Left kidney (tissue), 8 donors: ENCODE results near the gene ABR. TPM values are rescaled to one million over a fixed set of nuclear protein-coding genes. Genes with fewer than 3 reads are reported as not detected.

Source experiments
- DNase-seq: peaks from one replicate; pipeline ENCODE4 v3.0.0-alpha.2; 2013
- long read RNA-seq, 8 donors: transcript quantifications; one replicate each; lab custom pipeline, GENCODE V29; 2026
- polyA plus RNA-seq: library from polyadenylated mRNA; unstranded; fragments of 120-200 nt; gene quantifications from one replicate; pipeline ENCODE4 v1.2.1, GENCODE V29; 2013; ENCODE audit not compliant: insufficient read length

ABR gene
- polyA plus RNA-seq, result 49.2 TPM
- long read RNA-seq, donor 1, full-length matches to known transcripts, result 6 of 6 reads
- long read RNA-seq, donor 1, partial matches to known transcripts, result 0 of 6 reads
- long read RNA-seq, donor 1, other reads (novel, unspliced or antisense), result 0 of 6 reads
- long read RNA-seq, donor 2, partial matches to known transcripts, result 0 of 4 reads
- long read RNA-seq, donor 2, other reads (novel, unspliced or antisense), result 0 of 4 reads
- long read RNA-seq, donor 3, partial matches to known transcripts, result 0 of 4 reads
- long read RNA-seq, donor 3, other reads (novel, unspliced or antisense), result 0 of 4 reads
- long read RNA-seq, donor 4, result 0 reads
- long read RNA-seq, donor 5, full-length matches to known transcripts, result 7 of 7 reads
- long read RNA-seq, donor 5, partial matches to known transcripts, result 0 of 7 reads
- long read RNA-seq, donor 5, other reads (novel, unspliced or antisense), result 0 of 7 reads
- long read RNA-seq, donor 6, full-length matches to known transcripts, result 9 of 9 reads
- long read RNA-seq, donor 6, partial matches to known transcripts, result 0 of 9 reads
- long read RNA-seq, donor 6, other reads (novel, unspliced or antisense), result 0 of 9 reads
- long read RNA-seq, donor 7, full-length matches to known transcripts, result 9 of 9 reads
- long read RNA-seq, donor 7, partial matches to known transcripts, result 0 of 9 reads
- long read RNA-seq, donor 7, other reads (novel, unspliced or antisense), result 0 of 9 reads
- long read RNA-seq, donor 8, result 0 reads

GRCh38 chr17:1179818-1180742, at the start of gene ABR:
Gene ABR, minus strand, starts transcription at chr17:1179981. Its CDS starts 254 bp downstream, at chr17:1179727.
- no peak for DNase-seq

GRCh38 chr17:1229349-1229899, 49.6 kb upstream of the ABR start:
- no peak for DNase-seq

GRCh38 chr17:1228781-1229348, 49.1 kb upstream of the ABR start:
- DNase-seq, result no peak

- DNase-seq, result no peak
Measured at GRCh38 chr17:1227917-1228780, 48.4 kb upstream of the ABR start.

- no peak for DNase-seq
Measured at GRCh38 chr17:1227365-1227764, 47.6 kb upstream of the ABR start.

- DNase-seq, result no peak
Measured at GRCh38 chr17:1226308-1226707, 46.5 kb upstream of the ABR start.

GRCh38 chr17:1224330-1224729, 44.5 kb upstream of the ABR start:
- no peak for DNase-seq

- DNase-seq, result no peak
Measured at GRCh38 chr17:1223662-1224061, 43.9 kb upstream of the ABR start.

GRCh38 chr17:1222321-1222720, 42.5 kb upstream of the ABR start:
- no peak for DNase-seq

- no peak for DNase-seq
Measured at GRCh38 chr17:1221209-1221608, 41.4 kb upstream of the ABR start.

- DNase-seq, result no peak
Measured at GRCh38 chr17:1220346-1220745, 40.6 kb upstream of the ABR start.

GRCh38 chr17:1217089-1217385, 37.3 kb upstream of the ABR start:
- DNase-seq, result no peak

- DNase-seq, result no peak
Measured at GRCh38 chr17:1216217-1217088, 36.7 kb upstream of the ABR start.

- DNase-seq, result no peak
Measured at GRCh38 chr17:1212946-1213345, 33.2 kb upstream of the ABR start.

- no peak for DNase-seq
Measured at GRCh38 chr17:1211287-1211686, 31.5 kb upstream of the ABR start.

- no peak for DNase-seq
Measured at GRCh38 chr17:1208966-1209365, 29.2 kb upstream of the ABR start.

GRCh38 chr17:1206026-1206777, 26.4 kb upstream of the ABR start:
- DNase-seq, result no peak

GRCh38 chr17:1203967-1204291, 24.1 kb upstream of the ABR start:
- no peak for DNase-seq
